GM13976 (cell line): ENCODE measurements around the gene ARAF.

Experiments used
- DNase-seq: peaks from one replicate; pipeline ENCODE4 v3.0.0; 2012; ENCODE audit warnings: low spot score
- CTCF ChIP-seq: IDR thresholded peaks from 2 replicates; pipeline ENCODE4 v1.5.1; 2012; ENCODE audit warnings: borderline replicate concordance, mild to moderate bottlenecking; ENCODE audit not compliant: insufficient read depth; ENCODE audit errors: extremely low read depth, missing control alignments, control extremely low read depth
- in situ Hi-C: fragments of 300-500 bp; cut with MboI; formaldehyde crosslinking; loops from one replicate; pipeline ENCODE4 v1.12.0; 2022; ENCODE audit warnings: low sequenced_read_pairs, mixed read lengths, inconsistent platforms; ENCODE audit not compliant: unreplicated experiment

The ARAF gene

GRCh38 chrX:47587091-47587891, 26.3 kb downstream of the ARAF start:
- no peak for DNase-seq
- in situ Hi-C loops = no loop called here
- no peak for TF ChIP-seq CTCF

- in situ Hi-C loops = no loop called here
- no peak for TF ChIP-seq CTCF
- no peak for DNase-seq
These were observed 27.1 kb downstream of the ARAF start for GRCh38 chrX:47587906-47588735.

GRCh38 chrX:47590984-47591383, 30.0 kb downstream of the ARAF start:
- TF ChIP-seq CTCF = no peak
- in situ Hi-C loops = no loop called here
- no peak for DNase-seq

- no peak for DNase-seq
- no peak for TF ChIP-seq CTCF
- in situ Hi-C loops = no loop called here
These were observed 32.5 kb downstream of the ARAF start for GRCh38 chrX:47593522-47593921.

- no peak for DNase-seq
- TF ChIP-seq CTCF = no peak
- in situ Hi-C loops = no loop called here
These were observed 34.8 kb downstream of the ARAF start for GRCh38 chrX:47595716-47596251.

GRCh38 chrX:47596256-47596655, 35.3 kb downstream of the ARAF start:
- no peak for TF ChIP-seq CTCF
- in situ Hi-C loops = no loop called here
- DNase-seq = no peak
